GM23338 (cell line): Measurements from ENCODE around the gene HIBADH. TPM values are rescaled to one million over a fixed set of nuclear protein-coding genes. Genes with fewer than 3 reads are reported as not detected.

Source experiments
- ATAC-seq: fragments of 200-7000 bp; cut with Tn5 transposase; 3 replicates; pipeline ENCODE4 v1.9.1; 2020
- DNase-seq: peaks from one replicate; pipeline ENCODE4 v3.0.0-alpha.2; 2015; ENCODE audit warnings: low spot score
- H2AFZ ChIP-seq: fragments of 200-600 bp; sonication (generic); 2 replicates; pipeline ENCODE4 v1.8.0; 2016; ENCODE audit warnings: antibody characterized with exemption, mild to moderate bottlenecking, moderate library complexity
- H3F3A ChIP-seq: fragments of 200-600 bp; sonication (generic); replicated peaks from 2 replicates; pipeline ENCODE4 v1.8.0; 2017; ENCODE audit warnings: antibody characterized with exemption, mixed run types, low read depth
- H3K27ac ChIP-seq: fragments of 200-600 bp; sonication (generic); 2 replicates; pipeline ENCODE4 v1.6.1; 2016; ENCODE audit warnings: low read depth
- H3K27me3 ChIP-seq: fragments of 200-600 bp; sonication (generic); 2 replicates; pipeline ENCODE4 v1.8.0; 2016; ENCODE audit warnings: mild to moderate bottlenecking, mixed run types, moderate library complexity; ENCODE audit not compliant: insufficient read depth
- H3K36me3 ChIP-seq: fragments of 200-600 bp; sonication (generic); 2 replicates; pipeline ENCODE4 v1.8.0; 2016; ENCODE audit warnings: mild to moderate bottlenecking; ENCODE audit not compliant: insufficient read depth
- H3K4me1 ChIP-seq: fragments of 200-600 bp; sonication (generic); 2 replicates; pipeline ENCODE4 v1.8.0; 2016; ENCODE audit warnings: mild to moderate bottlenecking, moderate library complexity; ENCODE audit not compliant: insufficient read depth
- H3K4me2 ChIP-seq: fragments of 200-600 bp; sonication (generic); 2 replicates; pipeline ENCODE4 v1.7.1; 2017; ENCODE audit warnings: mixed run types
- H3K4me3 ChIP-seq: fragments of 200-600 bp; sonication (generic); 2 replicates; pipeline ENCODE4 v1.6.1; 2016; ENCODE audit warnings: mixed run types
- H3K79me2 ChIP-seq: fragments of 200-600 bp; sonication (generic); replicated peaks from 2 replicates; pipeline ENCODE4 v1.8.0; 2017; ENCODE audit warnings: mild to moderate bottlenecking; ENCODE audit not compliant: insufficient read depth
- H3K9me2 ChIP-seq: fragments of 200-600 bp; sonication (generic); 2 replicates; pipeline ENCODE4 v1.8.0; 2017; ENCODE audit not compliant: insufficient read depth
- H4K20me1 ChIP-seq: fragments of 200-600 bp; sonication (generic); replicated peaks from 2 replicates; pipeline ENCODE4 v1.8.0; 2017; ENCODE audit warnings: mild to moderate bottlenecking; ENCODE audit not compliant: insufficient read depth
- H3K27ac Mint-ChIP-seq: 2 replicates; pipeline ENCODE4 v1.8.0; 2020; ENCODE audit warnings: inconsistent platforms, mild to moderate bottlenecking, moderate library complexity, mixed read lengths
- H3K27me3 Mint-ChIP-seq: 3 replicates; pipeline ENCODE4 v1.8.0; 2022; ENCODE audit warnings: low read depth, mild to moderate bottlenecking, moderate library complexity, mixed read lengths, inconsistent platforms; ENCODE audit not compliant: insufficient read depth, poor library complexity
- H3K36me3 Mint-ChIP-seq: 3 replicates; pipeline ENCODE4 v1.8.0; 2021; ENCODE audit warnings: low read depth, mild to moderate bottlenecking, inconsistent platforms, moderate library complexity, mixed read lengths
- H3K4me1 Mint-ChIP-seq: 3 replicates; pipeline ENCODE4 v1.8.0; 2020; ENCODE audit warnings: mild to moderate bottlenecking, inconsistent platforms, mixed read lengths
- H3K4me3 Mint-ChIP-seq: 3 replicates; pipeline ENCODE4 v1.8.0; 2021; ENCODE audit warnings: moderate library complexity, mild to moderate bottlenecking, inconsistent platforms, mixed read lengths
- H3K9me3 Mint-ChIP-seq: 3 replicates; pipeline ENCODE4 v1.8.0; 2020; ENCODE audit warnings: moderate library complexity, mild to moderate bottlenecking, inconsistent platforms, mixed read lengths
- CREB1 ChIP-seq: fragments of 250-450 bp; sonication (Bioruptor Pico); IDR thresholded peaks from 2 replicates; pipeline ENCODE4 v1.5.0; 2020; ENCODE audit warnings: low read depth, mild to moderate bottlenecking, moderate library complexity
- EZH2 ChIP-seq: fragments of 200-600 bp; sonication (generic); IDR thresholded peaks from one replicate; pipeline ENCODE4 v1.8.0; 2017; ENCODE audit warnings: antibody characterized with exemption, mild to moderate bottlenecking, low read depth; ENCODE audit not compliant: unreplicated experiment
- EZH2phosphoT487 ChIP-seq: fragments of 200-600 bp; sonication (generic); IDR thresholded peaks from one replicate; pipeline ENCODE4 v1.8.1; 2018; ENCODE audit warnings: antibody characterized with exemption; ENCODE audit not compliant: unreplicated experiment
- JUNB ChIP-seq: IDR thresholded peaks from one replicate; pipeline ENCODE4 v1.6.1; 2016; ENCODE audit warnings: antibody characterized with exemption; ENCODE audit not compliant: unreplicated experiment
- NANOG ChIP-seq: IDR thresholded peaks from 2 replicates; pipeline ENCODE4 v1.6.1; 2016; ENCODE audit warnings: antibody characterized with exemption, borderline replicate concordance
- STAT1 ChIP-seq: IDR thresholded peaks from one replicate; pipeline ENCODE4 v1.6.1; 2016; ENCODE audit warnings: antibody characterized with exemption; ENCODE audit not compliant: unreplicated experiment
- ZNF114 ChIP-seq: fragments of 250-450 bp; sonication (Bioruptor Pico); IDR thresholded peaks from 2 replicates; pipeline ENCODE4 v1.5.0; 2020; ENCODE audit warnings: mild to moderate bottlenecking, moderate library complexity
- ZNF331 ChIP-seq: fragments of 250-450 bp; sonication (Bioruptor Pico); IDR thresholded peaks from 2 replicates; pipeline ENCODE4 v1.5.0; 2020; ENCODE audit warnings: low read depth, mild to moderate bottlenecking, moderate library complexity
- polyA plus RNA-seq: library from polyadenylated mRNA; unstranded; fragments of >200 nt; fragmentation: Nextera tagmentation; extraction: Ambion mirVana; gene quantifications from 2 replicates; pipeline ENCODE4 v1.2.1, GENCODE V29; 2016
- total RNA-seq: library from RNA; depleted of rRNA; stranded (reverse); fragments of >200 nt; shearing (Covaris generic); gene quantifications from 2 replicates; pipeline ENCODE4 v1.2.3, GENCODE V29; 2014
- TF ChIP-seq, protein P1 (sequence below): IDR thresholded peaks from one replicate; pipeline ENCODE4 v1.6.1; 2018; ENCODE audit warnings: antibody characterized with exemption; ENCODE audit not compliant: unreplicated experiment
- TF ChIP-seq, protein P2 (sequence below), 2 experiments: fragments of 200-600 bp in 1 of 2; sonication (generic) in 1 of 2; conservative IDR thresholded peaks; 2 replicates each; pipeline versions ENCODE4 v1.5.1 to v1.6.1; 2016 to 2017; ENCODE audit warnings: antibody characterized with exemption in 2 of 2, low read depth in 2 of 2, mild to moderate bottlenecking in 2 of 2, moderate library complexity in 1 of 2
- TF ChIP-seq, protein P3 (sequence below): fragments of 250-450 bp; sonication (Bioruptor Pico); IDR thresholded peaks from 2 replicates; pipeline ENCODE4 v1.5.0; 2020; ENCODE audit warnings: mild to moderate bottlenecking, moderate library complexity

Gene HIBADH
- total and polyA plus RNA-seq, 2 experiments from 2014 or later: 31.3 to 57.0 TPM

DNA sequence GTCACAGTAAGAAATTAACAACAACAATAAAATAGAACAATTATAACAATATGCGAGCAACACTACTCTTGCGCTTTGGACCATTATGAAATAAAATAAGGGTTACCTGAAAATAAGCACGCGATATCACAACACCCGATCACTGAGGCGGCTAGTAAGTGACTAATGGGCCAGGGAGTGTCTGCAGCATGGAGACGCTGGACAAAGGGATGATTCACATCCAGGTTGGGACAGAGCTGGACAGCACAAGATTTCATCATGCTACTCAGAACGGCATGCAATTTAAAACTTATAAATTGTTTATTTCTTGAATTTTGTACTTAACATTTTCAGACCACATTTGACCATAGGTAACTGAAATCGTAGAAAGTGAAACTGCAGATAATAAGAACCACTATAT, 15.6 kb downstream of the HIBADH start (continued):
- TF ChIP-seq, protein P1, sequence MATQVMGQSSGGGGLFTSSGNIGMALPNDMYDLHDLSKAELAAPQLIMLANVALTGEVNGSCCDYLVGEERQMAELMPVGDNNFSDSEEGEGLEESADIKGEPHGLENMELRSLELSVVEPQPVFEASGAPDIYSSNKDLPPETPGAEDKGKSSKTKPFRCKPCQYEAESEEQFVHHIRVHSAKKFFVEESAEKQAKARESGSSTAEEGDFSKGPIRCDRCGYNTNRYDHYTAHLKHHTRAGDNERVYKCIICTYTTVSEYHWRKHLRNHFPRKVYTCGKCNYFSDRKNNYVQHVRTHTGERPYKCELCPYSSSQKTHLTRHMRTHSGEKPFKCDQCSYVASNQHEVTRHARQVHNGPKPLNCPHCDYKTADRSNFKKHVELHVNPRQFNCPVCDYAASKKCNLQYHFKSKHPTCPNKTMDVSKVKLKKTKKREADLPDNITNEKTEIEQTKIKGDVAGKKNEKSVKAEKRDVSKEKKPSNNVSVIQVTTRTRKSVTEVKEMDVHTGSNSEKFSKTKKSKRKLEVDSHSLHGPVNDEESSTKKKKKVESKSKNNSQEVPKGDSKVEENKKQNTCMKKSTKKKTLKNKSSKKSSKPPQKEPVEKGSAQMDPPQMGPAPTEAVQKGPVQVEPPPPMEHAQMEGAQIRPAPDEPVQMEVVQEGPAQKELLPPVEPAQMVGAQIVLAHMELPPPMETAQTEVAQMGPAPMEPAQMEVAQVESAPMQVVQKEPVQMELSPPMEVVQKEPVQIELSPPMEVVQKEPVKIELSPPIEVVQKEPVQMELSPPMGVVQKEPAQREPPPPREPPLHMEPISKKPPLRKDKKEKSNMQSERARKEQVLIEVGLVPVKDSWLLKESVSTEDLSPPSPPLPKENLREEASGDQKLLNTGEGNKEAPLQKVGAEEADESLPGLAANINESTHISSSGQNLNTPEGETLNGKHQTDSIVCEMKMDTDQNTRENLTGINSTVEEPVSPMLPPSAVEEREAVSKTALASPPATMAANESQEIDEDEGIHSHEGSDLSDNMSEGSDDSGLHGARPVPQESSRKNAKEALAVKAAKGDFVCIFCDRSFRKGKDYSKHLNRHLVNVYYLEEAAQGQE: no peak
- TF ChIP-seq CREB1 (CRISPR knock-in tag) (no peak), EZH2phosphoT487 (no peak), ZNF331 (CRISPR knock-in tag) (no peak), EZH2 (no peak), JUNB (no peak), ZNF114 (CRISPR knock-in tag) (no peak), STAT1 (no peak)

DNA sequence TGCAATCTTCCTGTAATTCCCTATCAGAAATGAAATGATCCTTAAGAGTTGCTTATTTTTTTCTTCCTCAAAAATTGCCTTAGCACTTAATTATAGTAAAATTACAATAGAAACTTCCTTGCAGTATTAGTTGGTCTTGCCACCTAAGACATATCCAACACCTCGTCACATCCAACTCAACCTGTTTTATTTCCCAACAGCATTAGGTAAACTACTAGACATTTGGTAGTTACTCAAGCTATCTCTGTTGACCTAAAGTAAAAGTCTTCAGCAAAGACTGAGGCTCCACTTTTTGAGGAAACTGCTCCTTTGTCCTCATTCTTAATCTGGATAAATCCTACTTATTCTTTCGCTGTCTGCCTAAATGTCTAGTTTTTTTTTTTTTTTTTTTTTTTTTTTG, 20.4 kb downstream of the HIBADH start:
- Mint-ChIP-seq H3K27me3 (no peaks in the 10 kb centered on the region), H3K9me3 (no peaks in the 10 kb centered on the region), H3K4me3 (no peak overlapping the region), H3K36me3 (peaks cover 18% of the 10 kb centered on the region), H3K27ac (no peak overlapping the region), H3K4me1 (peaks cover 26% of the 10 kb centered on the region)
- Histone ChIP-seq H3K27ac (no peak overlapping the region), H3K4me1 (peaks cover 24% of the 10 kb centered on the region), H2AFZ (no peak overlapping the region), H3K79me2 (peaks cover 3% of the 10 kb centered on the region; the same call in 1 of the 2 replicates), H3K9me2 (no peaks in the 10 kb centered on the region), H3K27me3 (no peaks in the 10 kb centered on the region), H3K4me3 (no peak overlapping the region), H3K4me2 (no peak overlapping the region), H3K36me3 (no peaks in the 10 kb centered on the region), H3F3A (no peaks in the 10 kb centered on the region), H4K20me1 (peaks cover 3% of the 10 kb centered on the region; the same call in 1 of the 2 replicates)
- DNase-seq (no peak), ATAC-seq (no peak)
- TF ChIP-seq STAT1 (no peak), NANOG (no peak)
- TF ChIP-seq, protein P2, sequence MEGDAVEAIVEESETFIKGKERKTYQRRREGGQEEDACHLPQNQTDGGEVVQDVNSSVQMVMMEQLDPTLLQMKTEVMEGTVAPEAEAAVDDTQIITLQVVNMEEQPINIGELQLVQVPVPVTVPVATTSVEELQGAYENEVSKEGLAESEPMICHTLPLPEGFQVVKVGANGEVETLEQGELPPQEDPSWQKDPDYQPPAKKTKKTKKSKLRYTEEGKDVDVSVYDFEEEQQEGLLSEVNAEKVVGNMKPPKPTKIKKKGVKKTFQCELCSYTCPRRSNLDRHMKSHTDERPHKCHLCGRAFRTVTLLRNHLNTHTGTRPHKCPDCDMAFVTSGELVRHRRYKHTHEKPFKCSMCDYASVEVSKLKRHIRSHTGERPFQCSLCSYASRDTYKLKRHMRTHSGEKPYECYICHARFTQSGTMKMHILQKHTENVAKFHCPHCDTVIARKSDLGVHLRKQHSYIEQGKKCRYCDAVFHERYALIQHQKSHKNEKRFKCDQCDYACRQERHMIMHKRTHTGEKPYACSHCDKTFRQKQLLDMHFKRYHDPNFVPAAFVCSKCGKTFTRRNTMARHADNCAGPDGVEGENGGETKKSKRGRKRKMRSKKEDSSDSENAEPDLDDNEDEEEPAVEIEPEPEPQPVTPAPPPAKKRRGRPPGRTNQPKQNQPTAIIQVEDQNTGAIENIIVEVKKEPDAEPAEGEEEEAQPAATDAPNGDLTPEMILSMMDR (conservative IDR thresholded peaks at IDR 0.05; ENCODE audit: low read depth in 2 of 2): no peak
- TF ChIP-seq, protein P3, sequence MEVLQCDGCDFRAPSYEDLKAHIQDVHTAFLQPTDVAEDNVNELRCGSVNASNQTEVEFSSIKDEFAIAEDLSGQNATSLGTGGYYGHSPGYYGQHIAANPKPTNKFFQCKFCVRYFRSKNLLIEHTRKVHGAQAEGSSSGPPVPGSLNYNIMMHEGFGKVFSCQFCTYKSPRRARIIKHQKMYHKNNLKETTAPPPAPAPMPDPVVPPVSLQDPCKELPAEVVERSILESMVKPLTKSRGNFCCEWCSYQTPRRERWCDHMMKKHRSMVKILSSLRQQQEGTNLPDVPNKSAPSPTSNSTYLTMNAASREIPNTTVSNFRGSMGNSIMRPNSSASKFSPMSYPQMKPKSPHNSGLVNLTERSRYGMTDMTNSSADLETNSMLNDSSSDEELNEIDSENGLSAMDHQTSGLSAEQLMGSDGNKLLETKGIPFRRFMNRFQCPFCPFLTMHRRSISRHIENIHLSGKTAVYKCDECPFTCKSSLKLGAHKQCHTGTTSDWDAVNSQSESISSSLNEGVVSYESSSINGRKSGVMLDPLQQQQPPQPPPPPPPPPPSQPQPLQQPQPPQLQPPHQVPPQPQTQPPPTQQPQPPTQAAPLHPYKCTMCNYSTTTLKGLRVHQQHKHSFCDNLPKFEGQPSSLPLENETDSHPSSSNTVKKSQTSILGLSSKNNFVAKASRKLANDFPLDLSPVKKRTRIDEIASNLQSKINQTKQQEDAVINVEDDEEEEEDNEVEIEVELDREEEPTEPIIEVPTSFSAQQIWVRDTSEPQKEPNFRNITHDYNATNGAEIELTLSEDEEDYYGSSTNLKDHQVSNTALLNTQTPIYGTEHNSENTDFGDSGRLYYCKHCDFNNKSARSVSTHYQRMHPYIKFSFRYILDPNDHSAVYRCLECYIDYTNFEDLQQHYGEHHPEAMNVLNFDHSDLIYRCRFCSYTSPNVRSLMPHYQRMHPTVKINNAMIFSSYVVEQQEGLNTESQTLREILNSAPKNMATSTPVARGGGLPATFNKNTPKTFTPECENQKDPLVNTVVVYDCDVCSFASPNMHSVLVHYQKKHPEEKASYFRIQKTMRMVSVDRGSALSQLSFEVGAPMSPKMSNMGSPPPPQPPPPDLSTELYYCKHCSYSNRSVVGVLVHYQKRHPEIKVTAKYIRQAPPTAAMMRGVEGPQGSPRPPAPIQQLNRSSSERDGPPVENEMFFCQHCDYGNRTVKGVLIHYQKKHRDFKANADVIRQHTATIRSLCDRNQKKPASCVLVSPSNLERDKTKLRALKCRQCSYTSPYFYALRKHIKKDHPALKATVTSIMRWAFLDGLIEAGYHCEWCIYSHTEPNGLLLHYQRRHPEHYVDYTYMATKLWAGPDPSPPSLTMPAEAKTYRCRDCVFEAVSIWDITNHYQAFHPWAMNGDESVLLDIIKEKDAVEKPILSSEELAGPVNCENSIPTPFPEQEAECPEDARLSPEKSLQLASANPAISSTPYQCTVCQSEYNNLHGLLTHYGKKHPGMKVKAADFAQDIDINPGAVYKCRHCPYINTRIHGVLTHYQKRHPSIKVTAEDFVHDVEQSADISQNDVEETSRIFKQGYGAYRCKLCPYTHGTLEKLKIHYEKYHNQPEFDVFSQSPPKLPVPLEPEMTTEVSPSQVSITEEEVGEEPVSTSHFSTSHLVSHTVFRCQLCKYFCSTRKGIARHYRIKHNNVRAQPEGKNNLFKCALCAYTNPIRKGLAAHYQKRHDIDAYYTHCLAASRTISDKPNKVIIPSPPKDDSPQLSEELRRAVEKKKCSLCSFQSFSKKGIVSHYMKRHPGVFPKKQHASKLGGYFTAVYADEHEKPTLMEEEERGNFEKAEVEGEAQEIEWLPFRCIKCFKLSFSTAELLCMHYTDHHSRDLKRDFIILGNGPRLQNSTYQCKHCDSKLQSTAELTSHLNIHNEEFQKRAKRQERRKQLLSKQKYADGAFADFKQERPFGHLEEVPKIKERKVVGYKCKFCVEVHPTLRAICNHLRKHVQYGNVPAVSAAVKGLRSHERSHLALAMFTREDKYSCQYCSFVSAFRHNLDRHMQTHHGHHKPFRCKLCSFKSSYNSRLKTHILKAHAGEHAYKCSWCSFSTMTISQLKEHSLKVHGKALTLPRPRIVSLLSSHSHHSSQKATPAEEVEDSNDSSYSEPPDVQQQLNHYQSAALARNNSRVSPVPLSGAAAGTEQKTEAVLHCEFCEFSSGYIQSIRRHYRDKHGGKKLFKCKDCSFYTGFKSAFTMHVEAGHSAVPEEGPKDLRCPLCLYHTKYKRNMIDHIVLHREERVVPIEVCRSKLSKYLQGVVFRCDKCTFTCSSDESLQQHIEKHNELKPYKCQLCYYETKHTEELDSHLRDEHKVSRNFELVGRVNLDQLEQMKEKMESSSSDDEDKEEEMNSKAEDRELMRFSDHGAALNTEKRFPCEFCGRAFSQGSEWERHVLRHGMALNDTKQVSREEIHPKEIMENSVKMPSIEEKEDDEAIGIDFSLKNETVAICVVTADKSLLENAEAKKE (CRISPR knock-in tag): no peak
